GM12801 (cell line): ENCODE results near the gene TMEM132D.

Experiments used
- TF ChIP-seq, protein P1 (sequence below): IDR thresholded peaks from one replicate; pipeline ENCODE4 v1.5.1; 2011; ENCODE audit warnings: control low read depth; ENCODE audit not compliant: insufficient read length; ENCODE audit errors: extremely low read depth

Gene TMEM132D

DNA sequence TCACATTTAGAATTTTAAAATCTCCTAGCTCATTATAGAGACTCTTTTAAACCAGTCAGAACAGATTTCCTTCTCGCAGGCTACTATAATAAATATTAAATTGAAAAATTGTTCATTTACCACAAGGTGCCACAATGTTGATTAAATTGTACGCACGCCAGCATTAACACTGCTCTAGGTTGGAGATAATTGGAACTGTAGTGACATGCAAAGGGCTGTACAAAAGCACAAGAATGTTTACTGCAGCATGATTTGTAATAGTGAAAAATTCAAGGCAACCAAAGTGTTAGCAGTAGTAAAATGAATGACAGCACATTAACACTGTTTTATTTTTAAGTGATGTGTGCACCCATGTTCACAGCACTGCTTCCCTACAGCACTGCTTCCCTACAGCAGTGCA, 52.5 kb downstream of the TMEM132D start:
- TF ChIP-seq, protein P1, sequence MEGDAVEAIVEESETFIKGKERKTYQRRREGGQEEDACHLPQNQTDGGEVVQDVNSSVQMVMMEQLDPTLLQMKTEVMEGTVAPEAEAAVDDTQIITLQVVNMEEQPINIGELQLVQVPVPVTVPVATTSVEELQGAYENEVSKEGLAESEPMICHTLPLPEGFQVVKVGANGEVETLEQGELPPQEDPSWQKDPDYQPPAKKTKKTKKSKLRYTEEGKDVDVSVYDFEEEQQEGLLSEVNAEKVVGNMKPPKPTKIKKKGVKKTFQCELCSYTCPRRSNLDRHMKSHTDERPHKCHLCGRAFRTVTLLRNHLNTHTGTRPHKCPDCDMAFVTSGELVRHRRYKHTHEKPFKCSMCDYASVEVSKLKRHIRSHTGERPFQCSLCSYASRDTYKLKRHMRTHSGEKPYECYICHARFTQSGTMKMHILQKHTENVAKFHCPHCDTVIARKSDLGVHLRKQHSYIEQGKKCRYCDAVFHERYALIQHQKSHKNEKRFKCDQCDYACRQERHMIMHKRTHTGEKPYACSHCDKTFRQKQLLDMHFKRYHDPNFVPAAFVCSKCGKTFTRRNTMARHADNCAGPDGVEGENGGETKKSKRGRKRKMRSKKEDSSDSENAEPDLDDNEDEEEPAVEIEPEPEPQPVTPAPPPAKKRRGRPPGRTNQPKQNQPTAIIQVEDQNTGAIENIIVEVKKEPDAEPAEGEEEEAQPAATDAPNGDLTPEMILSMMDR: no peak

DNA sequence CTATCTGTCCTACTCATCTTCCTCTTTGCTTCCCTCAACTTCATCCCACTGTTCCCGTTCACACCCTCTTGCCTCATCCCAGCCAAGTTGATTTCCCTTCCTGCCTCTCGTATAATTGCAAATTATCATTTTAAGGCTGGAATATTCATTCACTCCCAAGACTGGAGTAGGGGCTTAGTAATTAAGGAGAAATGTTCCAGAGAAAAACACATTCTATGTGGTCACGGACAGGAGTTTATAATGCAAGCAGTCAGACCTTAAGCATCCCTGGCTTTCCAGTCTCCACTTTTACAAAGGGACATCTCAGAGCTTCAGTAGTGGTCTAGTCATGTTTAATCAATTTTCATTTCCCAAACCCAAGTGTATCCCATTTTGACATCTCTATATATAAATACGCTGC, 54.9 kb downstream of the TMEM132D start:
- TF ChIP-seq, protein P1: no peak

DNA sequence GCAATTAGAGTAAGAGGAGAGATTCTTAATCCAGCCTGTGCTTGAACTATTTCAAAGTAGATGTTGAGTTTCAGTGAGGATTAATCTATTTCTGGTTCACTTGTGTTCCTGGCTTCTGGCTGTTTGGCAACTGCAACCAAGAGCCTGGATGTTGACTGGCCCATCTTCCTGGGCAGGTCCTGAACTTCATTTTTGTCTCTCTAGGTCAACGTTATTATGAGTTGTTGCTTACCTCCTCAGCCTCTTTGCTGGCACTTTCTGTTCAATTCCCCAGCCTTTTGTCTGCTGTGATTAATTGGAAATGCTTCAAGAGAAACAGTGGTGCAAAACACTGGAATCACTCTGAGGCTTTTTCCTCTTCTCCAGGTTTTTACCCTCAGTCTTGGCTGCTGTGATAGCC, 56.8 kb downstream of the TMEM132D start:
- TF ChIP-seq, protein P1: no peak

DNA sequence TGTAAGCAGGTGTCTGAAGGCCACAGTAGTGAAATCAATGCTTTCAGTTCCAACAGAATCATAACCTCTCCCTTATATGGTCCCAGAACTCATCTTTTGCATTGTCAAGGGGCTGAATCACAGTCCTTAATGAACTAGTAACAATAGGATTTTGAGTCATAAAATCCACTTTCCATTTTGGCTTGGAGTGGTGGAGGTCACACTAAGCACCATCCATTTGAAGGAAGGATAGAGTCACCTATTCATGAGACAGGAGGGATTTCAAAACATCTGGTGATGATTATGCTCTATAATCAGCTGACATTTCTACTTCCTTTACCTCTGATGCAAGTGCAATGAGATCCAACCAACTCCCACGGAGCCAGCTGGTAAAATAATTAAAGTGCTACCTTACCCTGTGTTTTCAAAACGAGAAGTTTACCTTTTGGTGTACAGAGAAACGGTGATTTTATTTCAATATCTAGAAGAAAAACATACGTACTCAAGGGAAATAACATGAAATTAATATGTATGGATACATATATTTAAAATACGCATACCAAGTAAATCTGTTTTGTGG, 59.1 kb downstream of the TMEM132D start:
- TF ChIP-seq, protein P1: no peak

DNA sequence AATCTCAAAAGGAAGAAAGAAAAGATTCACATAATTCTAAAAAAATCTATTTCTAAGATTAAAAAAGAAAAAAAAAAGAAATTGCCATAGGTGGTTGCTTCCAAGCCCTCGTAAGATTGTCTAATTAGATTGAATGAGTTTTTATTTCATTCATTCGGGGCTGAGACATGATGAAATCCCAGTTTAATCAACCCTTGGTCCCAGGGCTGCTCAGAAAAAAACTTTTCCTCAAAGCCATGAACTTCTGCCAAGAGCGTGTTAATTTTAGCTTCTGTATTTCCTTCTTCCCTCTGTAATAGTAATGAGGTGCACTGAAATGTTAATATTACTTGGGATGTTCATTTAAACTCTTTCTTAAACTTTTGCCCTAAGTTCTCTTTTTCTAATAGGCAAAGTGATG, 62.6 kb downstream of the TMEM132D start:
- TF ChIP-seq, protein P1: no peak

DNA sequence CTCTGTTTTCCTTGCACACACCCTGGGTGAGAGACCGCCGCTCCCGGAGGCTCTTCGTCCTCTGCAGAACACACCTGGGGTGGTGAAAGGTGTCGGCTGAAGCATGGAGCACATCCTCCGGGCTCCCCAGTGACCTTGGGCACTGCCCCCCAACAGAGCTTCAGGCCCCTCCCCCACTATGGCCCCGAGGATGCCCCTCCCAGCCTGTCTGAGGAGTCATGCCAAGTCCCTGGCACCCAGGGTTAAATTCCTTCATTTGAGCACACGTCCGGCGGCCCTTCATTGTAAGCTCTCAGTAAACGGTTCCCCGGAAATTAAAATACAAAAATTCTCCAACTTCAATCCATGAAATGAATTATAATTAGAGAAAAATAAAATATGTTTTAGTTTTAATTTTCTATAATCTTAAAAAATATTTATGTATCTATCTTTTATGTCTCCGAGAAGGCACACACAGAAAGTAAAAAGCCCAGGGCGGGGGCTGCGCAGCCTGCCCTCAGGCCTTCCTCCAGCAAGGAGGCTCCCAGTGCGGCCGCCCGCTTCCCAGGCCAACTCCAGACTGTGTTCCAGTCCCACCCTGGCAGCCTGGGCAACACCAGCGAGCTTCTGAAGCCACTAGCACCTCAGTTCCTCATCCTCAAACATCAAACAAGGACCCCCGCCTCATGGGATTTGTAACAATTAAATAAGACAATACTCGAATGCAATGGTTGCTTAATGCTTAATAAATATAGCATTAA, 63.5 kb downstream of the TMEM132D start:
- TF ChIP-seq, protein P1: no peak

DNA sequence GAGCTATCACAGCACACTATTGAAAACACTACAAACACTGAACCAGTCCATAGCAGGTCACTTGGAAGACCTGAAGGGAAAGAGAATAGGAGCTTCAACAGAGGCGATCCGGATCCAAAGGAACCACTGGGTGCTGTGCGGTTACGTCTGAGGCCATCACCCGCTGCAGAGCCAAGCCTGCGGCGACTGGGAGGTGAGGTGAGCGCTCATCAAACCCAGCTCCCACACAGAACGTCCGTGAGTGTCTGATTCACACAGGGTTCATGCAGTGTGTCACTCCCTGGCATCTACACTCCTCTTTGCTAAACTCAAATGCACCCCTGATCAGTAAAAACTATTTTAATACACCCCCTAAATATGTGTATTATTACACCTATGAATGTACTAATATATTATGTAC, 64.1 kb downstream of the TMEM132D start:
- TF ChIP-seq, protein P1: no peak

DNA sequence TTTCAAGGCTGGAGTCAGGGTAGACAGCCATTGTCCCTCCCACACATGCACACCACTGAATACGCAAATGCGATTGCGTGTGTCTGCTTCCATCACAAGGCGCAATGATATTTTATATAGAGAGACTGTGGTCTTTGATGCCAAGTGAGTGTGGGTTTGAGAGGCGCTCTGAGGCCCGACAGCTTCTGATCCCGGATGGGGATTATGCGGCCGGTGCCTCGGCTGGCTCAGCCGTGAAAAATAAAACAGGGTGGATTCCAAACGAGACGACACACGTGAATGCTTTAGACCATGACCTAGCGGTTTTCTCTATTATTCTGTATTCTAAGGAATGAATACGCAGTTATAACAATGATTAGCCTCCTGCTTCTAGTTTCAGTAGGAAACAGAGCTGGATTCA, 72.5 kb downstream of the TMEM132D start:
- TF ChIP-seq, protein P1: no peak
